Mesendoderm (in vitro differentiated cells): ENCODE data around the gene ZNF483. TPM values are rescaled to one million over a fixed set of nuclear protein-coding genes. Genes with fewer than 3 reads are reported as not detected.

ENCODE experiments used
- DNase-seq: peaks from one replicate; pipeline ENCODE4 v3.0.0; 2013
- H2AK5ac ChIP-seq: 2 replicates; pipeline ENCODE4 v1.6.1; 2013; ENCODE audit warnings: low read length, inconsistent platforms
- H2BK120ac ChIP-seq: 2 replicates; pipeline ENCODE4 v1.6.1; 2013; ENCODE audit warnings: low read depth, mild to moderate bottlenecking, low read length, moderate library complexity, mixed read lengths
- H2BK15ac ChIP-seq: replicated peaks from 2 replicates; pipeline ENCODE4 v1.6.1; 2013; ENCODE audit warnings: low read depth, mild to moderate bottlenecking, moderate library complexity
- H2BK5ac ChIP-seq: 2 replicates; pipeline ENCODE4 v1.6.1; 2013; ENCODE audit warnings: low read length, inconsistent platforms
- H3K18ac ChIP-seq: 2 replicates; pipeline ENCODE4 v1.6.1; 2013; ENCODE audit warnings: mild to moderate bottlenecking, low read length, mixed read lengths
- H3K23ac ChIP-seq: one replicate; pipeline ENCODE4 v1.6.1; 2013; ENCODE audit warnings: low read length
- H3K27ac ChIP-seq: 2 replicates; pipeline ENCODE4 v1.5.1; 2013; ENCODE audit warnings: low read depth, mild to moderate bottlenecking, inconsistent platforms, low read length, moderate library complexity
- H3K27me3 ChIP-seq: 2 replicates; pipeline ENCODE4 v1.6.1; 2013; ENCODE audit warnings: low read length, control low read depth, mild to moderate bottlenecking, inconsistent platforms; ENCODE audit not compliant: insufficient read depth, poor library complexity
- H3K36me3 ChIP-seq: 2 replicates; pipeline ENCODE4 v1.6.1; 2013; ENCODE audit warnings: low read length, inconsistent platforms; ENCODE audit not compliant: control insufficient read depth, insufficient read depth
- H3K4ac ChIP-seq: one replicate; pipeline ENCODE4 v1.6.1; 2013; ENCODE audit warnings: low read depth, mild to moderate bottlenecking, low read length, moderate library complexity
- H3K4me1 ChIP-seq: 2 replicates; pipeline ENCODE4 v1.6.1; 2013; ENCODE audit warnings: low read depth, low read length, inconsistent platforms; ENCODE audit not compliant: control insufficient read depth
- H3K4me2 ChIP-seq: 2 replicates; pipeline ENCODE4 v1.6.1; 2013; ENCODE audit warnings: low read length
- H3K4me3 ChIP-seq: 2 replicates; pipeline ENCODE4 v1.5.1; 2013; ENCODE audit warnings: mild to moderate bottlenecking, low read length
- H3K56ac ChIP-seq: one replicate; pipeline ENCODE4 v1.6.1; 2013; ENCODE audit warnings: low read length
- H3K79me1 ChIP-seq: 2 replicates; pipeline ENCODE4 v1.6.1; 2013; ENCODE audit warnings: low read length, inconsistent platforms
- H3K79me2 ChIP-seq: 2 replicates; pipeline ENCODE4 v1.6.1; 2013; ENCODE audit warnings: mild to moderate bottlenecking, low read length; ENCODE audit not compliant: control insufficient read depth, insufficient read depth
- H3K9ac ChIP-seq: 2 replicates; pipeline ENCODE4 v1.6.1; 2013; ENCODE audit warnings: low read length, inconsistent platforms
- H4K5ac ChIP-seq: one replicate; pipeline ENCODE4 v1.6.1; 2013; ENCODE audit warnings: low read length
- H4K8ac ChIP-seq: one replicate; pipeline ENCODE4 v1.6.1; 2013; ENCODE audit warnings: low read depth, mild to moderate bottlenecking, control low read depth, low read length, moderate library complexity
- WGBS: extraction: QIAGEN DNeasy Blood & Tissue Kit; methylation state at CpG from one replicate; pipeline ENCODE4 v1.1.7; 2013; ENCODE audit warnings: low lambda C conversion rate, missing lambda C conversion rate; ENCODE audit not compliant: insufficient coverage; ENCODE audit errors: extremely low coverage; 5-methylcytosine and 5-hydroxymethylcytosine counted together
- polyA plus RNA-seq, 2 experiments: library from polyadenylated mRNA; stranded (reverse); fragments of 200-250 nt; gene quantifications; one replicate each; pipeline ENCODE4 v1.2.3, GENCODE V29; 2013

Gene ZNF483
- 2.7 TPM for polyA plus RNA-seq (2013, experiment 1 of 2)
- polyA plus RNA-seq (2013, experiment 2 of 2), result 2.5 TPM

- H3K27ac ChIP-seq, result no peak within 1 kb of the TSS
- H4K8ac ChIP-seq, result no peak within 1 kb of the TSS
Measured at GRCh38 chr9:111525056-111525977, at the start of gene ZNF483. Gene ZNF483 (plus strand): TSS chr9:111525179. CDS start chr9:111527396, 2,217 bp downstream.

GRCh38 chr9:111475195-111475594 is 49.8 kb upstream of the ZNF483 start:
- Histone ChIP-seq H3K79me1 (peaks cover 8% of the 10 kb centered on the region), H2BK15ac (no peak overlapping the region), H3K23ac (no peak overlapping the region), H3K4me2 (no peak overlapping the region), H4K5ac (no peak overlapping the region), H3K56ac (no peak overlapping the region), H2AK5ac (no peak overlapping the region), H3K4me3 (no peak overlapping the region), H3K4me1 (no peaks in the 10 kb centered on the region), H3K27me3 (no peaks in the 10 kb centered on the region), H3K79me2 (peaks cover 71% of the 10 kb centered on the region), H3K36me3 (no peaks in the 10 kb centered on the region), H3K18ac (no peak overlapping the region), H3K9ac (no peak overlapping the region), H3K4ac (no peak overlapping the region), H2BK5ac (no peak overlapping the region), H3K27ac (no peak overlapping the region), H4K8ac (no peak overlapping the region), H2BK120ac (no peak overlapping the region)
- DNase-seq, result no peak
- no CpG with 5 or more reads among the region's 2 CpGs for WGBS

More at GRCh38 chr9:111525056-111525977, at the start of gene ZNF483:
- H2BK5ac ChIP-seq, result no peak within 1 kb of the TSS
- H3K4me3 ChIP-seq, result peak within 1 kb of the TSS; percentile 66
- WGBS, result no CpG with 5 or more reads among the region's 66 CpGs
- H3K9ac ChIP-seq, result peak within 1 kb of the TSS; percentile 70
- peaks cover 3% of the 10 kb centered on the region for H3K4me1 ChIP-seq
- H3K79me1 ChIP-seq, result no peaks in the 10 kb centered on the region
- no peak within 1 kb of the TSS for H2BK15ac ChIP-seq
- no peak within 1 kb of the TSS for H2AK5ac ChIP-seq
- H3K4ac ChIP-seq, result no peak within 1 kb of the TSS
- no peak within 1 kb of the TSS for H4K5ac ChIP-seq
- peak; percentile 90 for DNase-seq
- H3K4me2 ChIP-seq, result peak within 1 kb of the TSS; percentile 91
- H2BK120ac ChIP-seq, result no peak within 1 kb of the TSS
- H3K18ac ChIP-seq, result no peak within 1 kb of the TSS
- no peaks in the 10 kb centered on the region for H3K79me2 ChIP-seq
- H3K23ac ChIP-seq, result no peak within 1 kb of the TSS
- no peaks in the 10 kb centered on the region for H3K27me3 ChIP-seq
- peak within 1 kb of the TSS; percentile 87 for H3K56ac ChIP-seq
- no peaks in the 10 kb centered on the region for H3K36me3 ChIP-seq

- Histone ChIP-seq H3K18ac (no peak overlapping the region), H3K79me1 (peaks cover 8% of the 10 kb centered on the region), H2BK15ac (no peak overlapping the region), H3K79me2 (peaks cover 79% of the 10 kb centered on the region), H2BK5ac (no peak overlapping the region), H3K4me3 (no peak overlapping the region), H3K36me3 (no peaks in the 10 kb centered on the region), H3K4me2 (no peak overlapping the region), H3K23ac (no peak overlapping the region), H2BK120ac (no peak overlapping the region), H4K5ac (no peak overlapping the region), H3K56ac (no peak overlapping the region), H4K8ac (no peak overlapping the region), H3K9ac (no peak overlapping the region), H3K27me3 (no peaks in the 10 kb centered on the region), H3K27ac (no peak overlapping the region), H3K4ac (no peak overlapping the region), H3K4me1 (peaks cover 2% of the 10 kb centered on the region), H2AK5ac (no peak overlapping the region)
- WGBS, result no CpG with 5 or more reads among the region's 3 CpGs
- DNase-seq, result no peak
Measured at GRCh38 chr9:111477677-111478076, 47.3 kb upstream of the ZNF483 start.

GRCh38 chr9:111481885-111482636 is 42.9 kb upstream of the ZNF483 start:
- no peak overlapping the region for H3K27ac ChIP-seq
- H3K56ac ChIP-seq, result peak overlapping the region; percentile 83
- H3K4me3 ChIP-seq, result peak overlapping the region; percentile 25
- H3K9ac ChIP-seq, result peak overlapping the region; percentile 59
- no peak overlapping the region for H2AK5ac ChIP-seq
- H3K4me1 ChIP-seq, result peaks cover 2% of the 10 kb centered on the region
- no peak overlapping the region for H2BK15ac ChIP-seq
- H3K23ac ChIP-seq, result no peak overlapping the region
- H3K4ac ChIP-seq, result no peak overlapping the region
- no peak overlapping the region for H2BK120ac ChIP-seq
- DNase-seq, result peak; percentile 30
- no peaks in the 10 kb centered on the region for H3K27me3 ChIP-seq
- H3K79me2 ChIP-seq, result peaks cover 48% of the 10 kb centered on the region
- no CpG with 5 or more reads among the region's 13 CpGs for WGBS
- no peak overlapping the region for H3K18ac ChIP-seq
- no peaks in the 10 kb centered on the region for H3K36me3 ChIP-seq
- H3K79me1 ChIP-seq, result peaks cover 2% of the 10 kb centered on the region
- H4K5ac ChIP-seq, result no peak overlapping the region
- H3K4me2 ChIP-seq, result peak overlapping the region; percentile 66
- no peak overlapping the region for H4K8ac ChIP-seq
- H2BK5ac ChIP-seq, result no peak overlapping the region

- peaks cover 2% of the 10 kb centered on the region for H3K79me1 ChIP-seq
- peaks cover 40% of the 10 kb centered on the region for H3K79me2 ChIP-seq
- H3K4me1 ChIP-seq, result peaks cover 2% of the 10 kb centered on the region
- WGBS, result no CpG with 5 or more reads among the region's 76 CpGs
- H4K5ac ChIP-seq, result no peak overlapping the region
- no peak overlapping the region for H2BK15ac ChIP-seq
- no peak overlapping the region for H2BK5ac ChIP-seq
- H4K8ac ChIP-seq, result peak overlapping the region; percentile 100
- peak overlapping the region; percentile 59 for H3K9ac ChIP-seq
- H3K23ac ChIP-seq, result no peak overlapping the region
- peak overlapping the region; percentile 100 for H3K18ac ChIP-seq
- peak overlapping the region; percentile 99 for H3K27ac ChIP-seq
- peak overlapping the region; percentile 97 for H2BK120ac ChIP-seq
- no peak overlapping the region for H2AK5ac ChIP-seq
- H3K36me3 ChIP-seq, result no peaks in the 10 kb centered on the region
- H3K4ac ChIP-seq, result no peak overlapping the region
- H3K27me3 ChIP-seq, result no peaks in the 10 kb centered on the region
- peak overlapping the region; percentile 66 for H3K4me2 ChIP-seq
- DNase-seq, result peak; percentile 82
- peak overlapping the region; percentile 92 for H3K56ac ChIP-seq
- H3K4me3 ChIP-seq, result peak overlapping the region; percentile 28
Measured at GRCh38 chr9:111482694-111483438, 42.1 kb upstream of the ZNF483 start.
